WERI-Rb-1 (cell line): ENCODE measurements around the gene GNG7.
"Not testable (repeated sequence)": the region's sequence is repeated elsewhere in the genome, so short reads cannot be mapped to it uniquely, and the experiment has no call there.

Source experiments
- DNase-seq: peaks from one replicate; pipeline ENCODE4 v3.0.0-alpha.2; 2020
- H3K27ac ChIP-seq: fragments of 250-450 bp; sonication (Bioruptor Pico); 2 replicates; pipeline ENCODE4 v1.5.1; 2020; ENCODE audit warnings: mild to moderate bottlenecking, moderate library complexity
- H3K27me3 ChIP-seq: fragments of 250-450 bp; sonication (Bioruptor Pico); 2 replicates; pipeline ENCODE4 v1.5.1; 2021; ENCODE audit warnings: mild to moderate bottlenecking, low read depth, moderate library complexity; ENCODE audit not compliant: insufficient read depth, severe bottlenecking
- H3K36me3 ChIP-seq: fragments of 250-450 bp; sonication (Bioruptor Pico); 2 replicates; pipeline ENCODE4 v1.5.1; 2020; ENCODE audit warnings: mild to moderate bottlenecking, moderate library complexity
- H3K4me3 ChIP-seq: 2 replicates; pipeline ENCODE4 v1.5.1; 2011; ENCODE audit warnings: low read depth, mild to moderate bottlenecking, control low read depth, low read length
- H3K9me3 ChIP-seq: fragments of 250-450 bp; sonication (Bioruptor Pico); 2 replicates; pipeline ENCODE4 v1.5.1; 2021; ENCODE audit warnings: mild to moderate bottlenecking, moderate library complexity; ENCODE audit not compliant: severe bottlenecking
- TF ChIP-seq, protein P1 (sequence below): IDR thresholded peaks from 2 replicates; pipeline ENCODE4 v1.5.1; 2011; ENCODE audit warnings: low read depth, mild to moderate bottlenecking, control low read depth, inconsistent platforms, low read length

The GNG7 gene

DNA sequence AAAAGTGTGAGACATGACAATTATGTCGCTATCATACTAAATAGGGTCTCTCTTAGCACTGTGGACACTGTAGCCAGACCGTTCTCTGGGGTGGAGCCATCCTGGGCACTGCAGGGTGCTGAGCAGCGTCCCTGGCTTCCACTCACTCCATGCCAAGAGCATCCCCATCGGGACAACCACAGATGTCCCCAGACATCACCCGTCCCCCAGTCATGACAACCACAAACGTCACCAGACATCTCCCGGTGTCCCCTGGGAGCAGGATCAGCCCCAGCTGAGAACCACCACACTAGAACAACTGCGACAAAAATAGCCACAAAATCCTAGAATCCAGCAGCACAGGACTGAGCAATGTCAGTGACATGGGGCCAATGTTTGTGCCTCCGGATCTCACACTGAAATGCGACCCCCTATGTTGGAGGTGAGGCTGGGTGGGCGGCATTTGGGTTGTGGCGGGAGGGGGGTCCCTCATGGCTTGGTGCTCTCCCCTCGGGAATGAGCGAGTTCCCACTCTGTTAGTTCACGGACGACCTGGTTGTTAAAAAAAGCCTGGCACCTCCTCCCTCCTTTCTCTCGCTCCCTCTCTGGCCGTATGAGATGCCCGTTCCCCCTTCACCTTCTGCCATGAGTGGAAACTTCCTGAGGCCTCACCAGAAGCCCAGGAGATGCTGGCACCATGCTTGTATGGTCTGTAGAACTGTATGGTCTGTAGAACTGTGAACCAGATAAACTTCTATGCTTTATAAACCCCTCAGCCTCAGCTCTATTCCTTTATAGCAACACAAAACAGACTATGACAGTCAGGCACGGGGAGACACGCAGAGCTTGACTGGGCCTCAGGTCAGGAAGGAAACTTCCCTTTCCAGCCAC is 132.7 kb downstream of the GNG7 start:
- H3K9me3 ChIP-seq = peaks cover 3% of the 10 kb centered on the region
- no peaks in the 10 kb centered on the region for H3K36me3 ChIP-seq
- no peak overlapping the region for H3K4me3 ChIP-seq
- no peak for DNase-seq
- H3K27ac ChIP-seq = no peak overlapping the region
- TF ChIP-seq, protein P1, sequence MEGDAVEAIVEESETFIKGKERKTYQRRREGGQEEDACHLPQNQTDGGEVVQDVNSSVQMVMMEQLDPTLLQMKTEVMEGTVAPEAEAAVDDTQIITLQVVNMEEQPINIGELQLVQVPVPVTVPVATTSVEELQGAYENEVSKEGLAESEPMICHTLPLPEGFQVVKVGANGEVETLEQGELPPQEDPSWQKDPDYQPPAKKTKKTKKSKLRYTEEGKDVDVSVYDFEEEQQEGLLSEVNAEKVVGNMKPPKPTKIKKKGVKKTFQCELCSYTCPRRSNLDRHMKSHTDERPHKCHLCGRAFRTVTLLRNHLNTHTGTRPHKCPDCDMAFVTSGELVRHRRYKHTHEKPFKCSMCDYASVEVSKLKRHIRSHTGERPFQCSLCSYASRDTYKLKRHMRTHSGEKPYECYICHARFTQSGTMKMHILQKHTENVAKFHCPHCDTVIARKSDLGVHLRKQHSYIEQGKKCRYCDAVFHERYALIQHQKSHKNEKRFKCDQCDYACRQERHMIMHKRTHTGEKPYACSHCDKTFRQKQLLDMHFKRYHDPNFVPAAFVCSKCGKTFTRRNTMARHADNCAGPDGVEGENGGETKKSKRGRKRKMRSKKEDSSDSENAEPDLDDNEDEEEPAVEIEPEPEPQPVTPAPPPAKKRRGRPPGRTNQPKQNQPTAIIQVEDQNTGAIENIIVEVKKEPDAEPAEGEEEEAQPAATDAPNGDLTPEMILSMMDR = no peak
- H3K27me3 ChIP-seq = no peaks in the 10 kb centered on the region

DNA sequence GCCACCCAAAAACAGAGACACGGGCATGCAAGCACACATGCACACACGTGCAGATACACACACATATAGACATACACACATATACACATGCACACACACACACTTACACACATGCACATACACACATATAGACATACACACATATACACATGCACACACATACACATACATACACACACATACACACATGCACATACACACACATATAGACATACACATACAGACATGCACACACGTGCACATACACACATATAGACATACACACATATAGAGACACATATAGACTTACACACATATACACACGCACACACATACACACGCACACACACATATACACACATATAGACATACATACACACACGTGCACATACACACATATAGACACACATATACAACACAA is 134.5 kb downstream of the GNG7 start:
- Histone ChIP-seq H3K27ac (no peak overlapping the region), H3K4me3 (no peak overlapping the region), H3K9me3 (peaks cover 3% of the 10 kb centered on the region), H3K36me3 (no peaks in the 10 kb centered on the region), H3K27me3 (no peaks in the 10 kb centered on the region)
- TF ChIP-seq, protein P1 = no peak
- no peak for DNase-seq

DNA sequence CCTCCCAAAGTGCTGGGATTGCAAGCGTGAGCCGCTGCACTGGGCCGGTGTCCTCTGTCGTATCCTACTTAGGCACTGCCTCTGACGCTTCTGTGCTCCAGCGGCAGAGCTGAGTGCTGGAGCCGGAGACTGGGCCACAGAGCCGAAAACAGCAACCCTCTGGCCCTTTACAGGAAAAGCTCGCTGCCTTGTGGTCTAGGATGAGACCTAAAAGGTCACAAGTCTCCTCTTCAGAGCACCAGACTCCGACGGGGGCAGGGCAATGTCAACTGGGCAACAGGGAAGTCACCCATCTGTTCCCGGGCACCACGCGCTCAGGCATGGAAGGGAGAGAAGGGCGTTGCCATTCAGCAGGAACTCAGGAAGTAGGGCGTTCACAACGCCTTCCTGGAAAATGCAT is 134.9 kb downstream of the GNG7 start:
- Histone ChIP-seq H3K4me3 (no peak overlapping the region), H3K27ac (no peak overlapping the region), H3K9me3 (peaks cover 3% of the 10 kb centered on the region), H3K27me3 (no peaks in the 10 kb centered on the region), H3K36me3 (no peaks in the 10 kb centered on the region)
- DNase-seq = no peak
- TF ChIP-seq, protein P1 = no peak

DNA sequence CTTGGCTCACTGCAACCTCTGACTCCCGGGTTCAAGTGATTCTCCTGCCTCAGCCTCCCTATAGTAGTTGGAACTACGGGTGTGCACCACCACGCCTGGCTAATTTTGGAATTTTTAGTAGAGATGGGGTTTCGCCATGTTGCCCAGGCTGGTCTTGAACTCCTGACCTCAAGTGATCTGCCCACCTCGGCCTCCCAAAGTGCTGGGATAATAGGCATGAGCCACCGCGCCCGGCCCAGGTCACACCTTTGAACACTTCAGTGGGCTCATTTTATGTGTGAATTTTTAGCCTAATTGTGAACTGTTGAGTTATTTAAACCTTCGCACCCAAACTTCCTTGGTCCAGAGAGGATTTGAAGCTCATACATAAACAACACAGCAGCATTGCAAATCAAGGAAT is 138.9 kb downstream of the GNG7 start:
- H3K9me3 ChIP-seq, H3K36me3 ChIP-seq, H3K4me3 ChIP-seq, H3K27me3 ChIP-seq, H3K27ac ChIP-seq, DNase-seq: not testable (repeated sequence)

DNA sequence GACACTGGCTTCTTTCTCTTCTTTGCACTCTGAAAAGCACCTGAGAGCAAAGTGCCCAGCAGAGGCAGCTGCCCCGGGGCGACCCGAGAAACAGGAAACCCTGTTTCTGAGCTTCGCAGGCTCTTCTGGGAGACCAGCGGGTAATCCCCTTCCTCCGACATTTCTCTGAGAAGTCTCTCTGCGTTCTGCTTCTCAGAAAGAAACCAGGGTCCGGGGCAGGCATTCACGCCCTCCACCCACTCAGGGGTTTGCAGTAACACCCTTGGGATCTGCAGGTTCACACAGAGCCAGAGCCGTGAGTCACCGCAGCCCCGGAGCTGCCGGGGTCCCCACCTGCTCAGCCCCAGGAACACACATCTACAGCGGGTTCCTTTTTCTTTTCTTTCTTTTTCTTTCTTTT is 140.6 kb downstream of the GNG7 start:
- TF ChIP-seq, protein P1 = no peak
- Histone ChIP-seq H3K9me3 (no peaks in the 10 kb centered on the region), H3K27ac (no peak overlapping the region), H3K36me3 (no peaks in the 10 kb centered on the region), H3K27me3 (no peaks in the 10 kb centered on the region), H3K4me3 (no peak overlapping the region)
- no peak for DNase-seq

DNA sequence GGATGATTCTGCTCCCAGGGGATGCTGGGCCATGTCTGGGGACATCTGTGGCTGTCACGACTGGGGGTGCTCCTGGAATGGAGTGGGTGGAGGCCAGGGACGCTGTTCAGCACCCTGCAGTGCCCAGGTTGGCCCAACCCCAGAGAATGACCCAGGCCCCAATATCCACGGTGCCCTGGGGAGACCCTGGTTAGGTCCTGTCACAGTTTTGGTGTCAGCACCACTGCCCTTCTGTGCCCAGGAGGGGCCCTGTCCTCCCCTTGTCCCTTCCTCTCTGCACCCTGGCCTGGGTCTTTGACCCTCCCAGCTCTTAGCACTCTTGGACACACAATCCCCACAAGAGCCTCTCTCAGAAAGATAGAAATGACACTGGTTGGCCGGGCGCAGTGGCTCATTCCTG is 141.3 kb downstream of the GNG7 start:
- H3K9me3 ChIP-seq = no peaks in the 10 kb centered on the region
- H3K36me3 ChIP-seq = no peaks in the 10 kb centered on the region
- no peaks in the 10 kb centered on the region for H3K27me3 ChIP-seq
- H3K4me3 ChIP-seq = no peak overlapping the region
- H3K27ac ChIP-seq = no peak overlapping the region
- no peak for DNase-seq
- TF ChIP-seq, protein P1 = no peak
